CD1c-positive myeloid dendritic cell (primary cell): ENCODE measurements around the gene MMAB.

Experiments
- DNase-seq: peaks from one replicate; pipeline ENCODE4 v3.0.0-alpha.2; 2016; ENCODE audit errors: extremely low spot score

The MMAB gene

GRCh38 chr12:109512608-109513007 lies 60.7 kb downstream of the MMAB start:
- no peak for DNase-seq

GRCh38 chr12:109510196-109510595 lies 63.1 kb downstream of the MMAB start:
- no peak for DNase-seq

GRCh38 chr12:109504068-109504467 lies 69.2 kb downstream of the MMAB start:
- DNase-seq: no peak
